ENCODE results near the gene RASSF1. TPM values are rescaled to one million over a fixed set of nuclear protein-coding genes. Genes with fewer than 3 reads are reported as not detected.
A peak's percentile ranks its signal among the peaks of the same experiment; 100 is the strongest.

Gene RASSF1
- total RNA-seq, 2 experiments from 2014 or later: 124 to 205 TPM

GRCh38 chr3:50334339-50335075 lies 6.1 kb downstream of the RASSF1 start:
- Mint-ChIP-seq H3K4me3 (peak overlapping the region; percentile 44), H3K9me3 (ENCODE audit: low read depth) (no peaks in the 10 kb centered on the region)

DNA sequence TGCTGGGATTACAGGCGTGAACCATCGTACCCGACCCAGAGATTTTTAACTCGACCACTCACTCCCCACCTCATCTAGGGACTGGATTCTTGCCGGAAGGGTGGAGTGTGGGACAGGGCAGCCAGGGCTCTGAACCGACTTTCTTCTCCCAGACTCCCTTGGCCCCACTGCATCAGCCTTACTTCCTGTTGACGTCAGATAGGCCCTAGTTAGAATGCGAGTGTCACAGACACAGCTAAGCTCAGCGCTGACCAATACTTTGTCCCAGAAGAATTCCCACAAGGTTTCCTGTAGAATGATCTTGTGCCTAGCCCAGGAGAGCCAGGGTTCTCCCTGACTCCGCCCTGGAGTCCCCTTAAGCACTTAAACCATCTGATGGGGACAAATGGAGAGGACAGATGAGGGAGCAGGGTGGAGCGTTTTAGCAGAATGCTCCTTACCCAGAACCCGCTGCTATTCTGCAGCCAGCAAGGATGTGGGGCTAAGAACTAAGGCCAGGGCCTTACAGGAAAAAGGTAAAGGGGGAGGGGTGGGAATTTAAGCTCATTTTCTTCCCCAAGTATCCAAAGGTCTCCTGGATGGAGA lies 6.8 kb downstream of the RASSF1 start:
- no peak for ATAC-seq
- Mint-ChIP-seq H3K9me3 (ENCODE audit: low read depth) (no peaks in the 10 kb centered on the region), H3K36me3 (peaks cover 75% of the 10 kb centered on the region), H3K4me1 (peaks cover 44% of the 10 kb centered on the region), H3K4me3 (peak overlapping the region; percentile 44), H3K27me3 (no peaks in the 10 kb centered on the region), H3K27ac (peak overlapping the region; percentile 85)
- no peak for DNase-seq
- CTCF ChIA-PET: interaction anchor here (1.2 to 9.2 kb wide), 4 partner anchors 11 to 17 kb away, joined by 3 to 91 read pairs (median 7); partner anchors contain the start of genes CYB561D2, HYAL2 and NPRL2

More at GRCh38 chr3:50334339-50335075, 6.1 kb downstream of the RASSF1 start:
- H3K36me3 Mint-ChIP-seq: peaks cover 80% of the 10 kb centered on the region
- H3K27me3 Mint-ChIP-seq: no peaks in the 10 kb centered on the region
- ATAC-seq (no peak), DNase-seq (no peak)
- H3K4me1 Mint-ChIP-seq: peaks cover 44% of the 10 kb centered on the region
- peak overlapping the region; percentile 85 for H3K27ac Mint-ChIP-seq
- CTCF ChIA-PET: interaction anchor here (1.2 to 9.2 kb wide), 5 partner anchors 12 to 88 kb away, joined by 3 to 91 read pairs (median 8); partner anchors contain the start of genes CYB561D2, HYAL2 and NPRL2

GRCh38 chr3:50331364-50331907 lies 9.2 kb downstream of the RASSF1 start:
- H3K4me3 Mint-ChIP-seq: no peak overlapping the region
- no peak overlapping the region for H3K27ac Mint-ChIP-seq
- H3K36me3 Mint-ChIP-seq: peaks cover 57% of the 10 kb centered on the region
- H3K9me3 Mint-ChIP-seq (ENCODE audit: low read depth): no peaks in the 10 kb centered on the region
- H3K27me3 Mint-ChIP-seq: no peaks in the 10 kb centered on the region
- ATAC-seq (no peak), DNase-seq (no peak)
- CTCF ChIA-PET: interaction anchor here (0.9 to 9.2 kb wide), 4 partner anchors 9 to 71 kb away, joined by 3 to 91 read pairs (median 3); partner anchors contain the start of genes CYB561D2, HYAL2 and NPRL2
- peaks cover 57% of the 10 kb centered on the region for H3K4me1 Mint-ChIP-seq

DNA sequence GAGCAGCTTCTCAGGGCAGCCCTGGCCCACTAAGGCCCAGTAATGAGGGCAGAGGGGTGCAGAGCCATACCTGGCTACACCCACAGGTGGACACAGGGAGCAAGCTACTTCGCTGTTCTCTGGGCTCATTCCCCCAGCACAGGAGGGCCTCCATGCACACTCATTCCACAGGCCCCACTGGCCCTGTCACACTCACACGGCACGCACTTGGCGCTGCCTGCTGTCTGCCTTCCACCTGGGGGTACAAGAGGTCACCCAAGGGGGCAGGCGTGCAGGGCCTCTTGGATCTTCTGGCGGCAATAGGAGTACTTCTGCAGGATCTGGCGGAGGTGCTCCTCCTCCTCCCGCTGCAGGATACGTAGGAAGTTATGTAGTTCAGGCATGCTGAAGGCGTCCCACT lies 10.3 kb downstream of the RASSF1 start:
- ATAC-seq: no peak
- H3K27me3 Mint-ChIP-seq: no peaks in the 10 kb centered on the region
- CTCF ChIA-PET: interaction anchor here (18.0 kb wide), 1 partner anchor 31 kb away, joined by 266 read pairs; the partner anchor contains the start of genes HYAL1, HYAL3, IFRD2 and NAA80
- peak overlapping the region; percentile 28 for H3K27ac Mint-ChIP-seq
- DNase-seq: no peak
- peaks cover 51% of the 10 kb centered on the region for H3K4me1 Mint-ChIP-seq
- H3K9me3 Mint-ChIP-seq (ENCODE audit: low read depth): no peaks in the 10 kb centered on the region
- no peak overlapping the region for H3K4me3 Mint-ChIP-seq
- H3K36me3 Mint-ChIP-seq: peaks cover 46% of the 10 kb centered on the region

GRCh38 chr3:50327943-50328691 lies 12.5 kb downstream of the RASSF1 start, which contains the start of gene TUSC2:
TUSC2 (minus strand) TSS chr3:50328223; CDS start chr3:50328099, 124 bp downstream.
- peaks cover 33% of the 10 kb centered on the region for H3K4me1 Mint-ChIP-seq
- peak; percentile 92 for ATAC-seq

DNA sequence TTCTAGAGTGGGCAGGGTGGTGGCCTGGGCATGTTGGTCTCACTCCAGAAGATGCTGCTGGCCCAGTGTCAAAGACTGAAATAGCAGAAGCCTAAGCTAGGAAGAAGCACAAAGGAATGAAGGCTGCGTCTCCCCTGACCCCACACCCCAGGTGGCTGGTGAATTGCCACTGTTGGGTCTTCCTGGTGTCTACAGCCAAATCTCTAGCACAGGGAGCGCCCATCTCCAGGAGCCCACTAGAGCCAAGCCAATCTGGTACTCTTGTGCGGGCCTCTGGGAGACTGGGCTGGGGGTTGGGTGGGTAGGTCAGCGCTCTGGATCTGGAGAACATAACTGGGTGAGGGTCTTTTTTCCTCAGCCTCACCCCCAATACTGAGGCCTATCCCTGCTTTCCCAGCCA lies 13.5 kb downstream of the RASSF1 start:
- no peaks in the 10 kb centered on the region for H3K27me3 Mint-ChIP-seq
- peak overlapping the region; percentile 78 for H3K4me3 Mint-ChIP-seq
- CTCF ChIA-PET: interaction anchor here (0.7 to 18.0 kb wide), 9 partner anchors 10 to 133 kb away, joined by 3 to 266 read pairs (median 5); partner anchors contain the start of genes HYAL1, HYAL3, IFRD2 and LSMEM2
- peaks cover 30% of the 10 kb centered on the region for H3K4me1 Mint-ChIP-seq
- peak; percentile 39 for DNase-seq
- no peaks in the 10 kb centered on the region for H3K9me3 Mint-ChIP-seq (ENCODE audit: low read depth)
- peaks cover 23% of the 10 kb centered on the region for H3K36me3 Mint-ChIP-seq
- H3K27ac Mint-ChIP-seq: peak overlapping the region; percentile 67
- no peak for ATAC-seq

More at GRCh38 chr3:50327943-50328691, 12.5 kb downstream of the RASSF1 start, which contains the start of gene TUSC2:
- Mint-ChIP-seq H3K36me3 (peaks cover 28% of the 10 kb centered on the region), H3K4me3 (peak within 1 kb of the TSS; percentile 78), H3K27me3 (no peaks in the 10 kb centered on the region), H3K27ac (peak within 1 kb of the TSS; percentile 81), H3K9me3 (ENCODE audit: low read depth) (no peaks in the 10 kb centered on the region)
- CTCF ChIA-PET: interaction anchor here (0.9 to 18.0 kb wide), 12 partner anchors 10 to 134 kb away, joined by 3 to 266 read pairs (median 4); partner anchors contain the start of genes HYAL1, HYAL3, IFRD2 and LSMEM2
- peak; percentile 98 for DNase-seq

- H3K9me3 Mint-ChIP-seq (ENCODE audit: low read depth): no peaks in the 10 kb centered on the region
These were observed 14.5 kb downstream of the RASSF1 start for GRCh38 chr3:50326182-50326541.

GRCh38 chr3:50325497-50326181 lies 15.0 kb downstream of the RASSF1 start:
- Mint-ChIP-seq H3K27me3 (no peaks in the 10 kb centered on the region), H3K9me3 (ENCODE audit: low read depth) (no peaks in the 10 kb centered on the region), H3K27ac (no peak overlapping the region), H3K4me3 (no peak overlapping the region), H3K36me3 (peaks cover 9% of the 10 kb centered on the region), H3K4me1 (peaks cover 26% of the 10 kb centered on the region)
- CTCF ChIA-PET: interaction anchor here (1.6 to 18.0 kb wide), 5 partner anchors 10 to 131 kb away, joined by 5 to 266 read pairs (median 10); partner anchors contain the start of genes GNAI2, HYAL1, HYAL3 and IFRD2
- ATAC-seq: no peak
- peak; percentile 39 for DNase-seq

More at GRCh38 chr3:50326182-50326541, 14.5 kb downstream of the RASSF1 start:
- Mint-ChIP-seq H3K36me3 (peaks cover 14% of the 10 kb centered on the region), H3K27me3 (no peaks in the 10 kb centered on the region), H3K4me3 (no peak overlapping the region), H3K4me1 (peaks cover 29% of the 10 kb centered on the region), H3K27ac (no peak overlapping the region)
- CTCF ChIA-PET: interaction anchor here (7.8 to 18.0 kb wide), 2 partner anchors 9 to 27 kb away, joined by 91 to 266 read pairs; partner anchors contain the start of genes HYAL1, HYAL3, IFRD2 and NAA80
- DNase-seq (peak; percentile 39), ATAC-seq (no peak)

- no peaks in the 10 kb centered on the region for H3K9me3 Mint-ChIP-seq (ENCODE audit: low read depth)
- H3K4me3 Mint-ChIP-seq: no peak overlapping the region
- peaks cover 30% of the 10 kb centered on the region for H3K4me1 Mint-ChIP-seq
- ATAC-seq (no peak), DNase-seq (no peak)
- peaks cover 5% of the 10 kb centered on the region for H3K36me3 Mint-ChIP-seq
- no peak overlapping the region for H3K27ac Mint-ChIP-seq
- CTCF ChIA-PET: interaction anchor here (0.9 to 18.0 kb wide), 12 partner anchors 10 to 131 kb away, joined by 3 to 266 read pairs (median 7); partner anchors contain the start of genes GNAI2, HYAL1, HYAL3 and IFRD2
- no peaks in the 10 kb centered on the region for H3K27me3 Mint-ChIP-seq
These were observed 15.5 kb downstream of the RASSF1 start for GRCh38 chr3:50325113-50325480.

GRCh38 chr3:50324351-50325112 lies 16.1 kb downstream of the RASSF1 start:
- DNase-seq (peak; percentile 78), ATAC-seq (peak; percentile 21)
- H3K4me1 Mint-ChIP-seq: peaks cover 34% of the 10 kb centered on the region
- H3K27ac Mint-ChIP-seq: no peak overlapping the region
- no peaks in the 10 kb centered on the region for H3K9me3 Mint-ChIP-seq (ENCODE audit: low read depth)
- no peaks in the 10 kb centered on the region for H3K36me3 Mint-ChIP-seq
- no peaks in the 10 kb centered on the region for H3K27me3 Mint-ChIP-seq
- no peak overlapping the region for H3K4me3 Mint-ChIP-seq
- CTCF ChIA-PET: interaction anchor here (0.7 to 18.0 kb wide), 24 partner anchors 10 to 132 kb away, joined by 3 to 266 read pairs (median 4); partner anchors contain the start of genes CYB561D2, GNAI2, HYAL1 and HYAL3

DNA sequence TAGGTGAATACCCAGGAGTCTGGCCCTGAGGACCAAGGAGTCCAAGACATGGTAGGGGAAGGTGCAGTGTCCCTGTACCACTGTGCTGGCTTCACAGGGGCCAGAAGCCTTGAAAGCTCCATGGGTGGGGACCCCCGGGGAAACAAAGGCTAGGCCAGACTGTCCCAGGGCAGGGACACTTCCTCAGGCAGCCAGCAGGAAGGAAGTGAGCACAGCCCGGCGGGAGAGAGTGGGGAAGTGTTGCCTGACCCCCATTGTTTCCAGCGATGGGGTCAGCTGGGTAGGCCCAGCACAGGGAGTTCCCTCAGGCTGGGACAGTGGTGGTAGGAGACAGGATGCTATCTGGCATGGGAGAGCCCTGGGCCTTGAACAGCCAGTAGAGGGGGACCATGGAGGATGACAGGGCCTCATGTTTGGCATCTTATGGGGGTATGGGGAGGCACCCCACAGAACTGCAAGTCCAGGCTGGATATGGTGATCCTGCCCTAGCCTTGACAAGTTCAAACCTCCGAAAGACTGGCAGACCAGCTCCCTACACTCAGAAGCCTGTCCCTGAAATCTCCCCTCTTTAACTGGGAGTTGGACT lies 16.9 kb downstream of the RASSF1 start:
- Mint-ChIP-seq H3K4me1 (peaks cover 39% of the 10 kb centered on the region), H3K27ac (peak overlapping the region; percentile 35)

More for the DNA sequence above, 16.9 kb downstream of the RASSF1 start:
- ATAC-seq: no peak
- no peaks in the 10 kb centered on the region for H3K9me3 Mint-ChIP-seq (ENCODE audit: low read depth)
- no peak overlapping the region for H3K4me3 Mint-ChIP-seq
- no peaks in the 10 kb centered on the region for H3K36me3 Mint-ChIP-seq
- CTCF ChIA-PET: interaction anchor here (0.6 to 18.0 kb wide), 23 partner anchors 9 to 218 kb away, joined by 3 to 266 read pairs (median 5); partner anchors contain the start of genes CYB561D2, GNAI2, HYAL1 and HYAL3
- H3K27me3 Mint-ChIP-seq: no peaks in the 10 kb centered on the region
- DNase-seq: peak; percentile 39

Measured in activated CD8-positive, alpha-beta memory T cell treated with anti-CD3 and anti-CD28 coated beads, Interleukin-2, amount 10 ng/mL, durations not matched to agents 7 days and 5 days (primary cell).